HG02610 (cell line): ENCODE measurements around the gene FUBP3.
A peak's percentile ranks its signal among the peaks of the same experiment; 100 is the strongest.
"Not testable (repeated sequence)": the region's sequence is repeated elsewhere in the genome, so short reads cannot be mapped to it uniquely, and the experiment has no call there.

ENCODE experiments used
- ATAC-seq: cut with Tn5 transposase; IDR thresholded peaks from one replicate; pipeline ENCODE4 v1.9.1; 2021; ENCODE audit warnings: mild to moderate bottlenecking, moderate library complexity; ENCODE audit not compliant: unreplicated experiment

Gene FUBP3

GRCh38 chr9:130556396-130557076 is 22.8 kb upstream of the FUBP3 start:
- no peak for ATAC-seq

GRCh38 chr9:130557077-130557468 is 22.3 kb upstream of the FUBP3 start:
- no peak for ATAC-seq

GRCh38 chr9:130561056-130561455 is 18.3 kb upstream of the FUBP3 start:
- ATAC-seq, result no peak

- ATAC-seq, result not testable (repeated sequence)
Observed at GRCh38 chr9:130562525-130562924, 16.9 kb upstream of the FUBP3 start.

GRCh38 chr9:130563797-130564196 is 15.6 kb upstream of the FUBP3 start:
- no peak for ATAC-seq

GRCh38 chr9:130565792-130566191 is 13.6 kb upstream of the FUBP3 start:
- no peak for ATAC-seq

DNA sequence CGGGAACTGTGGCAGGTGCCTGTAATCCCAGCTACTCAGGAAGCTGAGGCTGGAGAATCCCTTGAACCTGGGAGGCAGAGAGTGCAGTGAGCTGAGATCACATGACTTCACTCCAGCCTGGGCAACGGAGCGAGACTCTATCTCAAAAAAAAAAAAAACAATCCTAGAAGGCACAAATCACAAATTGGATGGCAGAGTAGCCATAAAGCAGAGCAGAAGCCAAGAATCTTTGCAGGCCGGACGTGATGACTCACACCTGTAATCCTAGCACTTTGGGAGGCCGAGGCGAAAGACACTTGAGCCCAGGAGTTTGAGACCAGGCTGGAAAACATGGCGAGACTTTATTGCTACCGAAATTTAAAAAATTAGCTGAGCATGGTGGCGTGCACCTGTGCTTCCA is 9.2 kb upstream of the FUBP3 start:
- no peak for ATAC-seq

DNA sequence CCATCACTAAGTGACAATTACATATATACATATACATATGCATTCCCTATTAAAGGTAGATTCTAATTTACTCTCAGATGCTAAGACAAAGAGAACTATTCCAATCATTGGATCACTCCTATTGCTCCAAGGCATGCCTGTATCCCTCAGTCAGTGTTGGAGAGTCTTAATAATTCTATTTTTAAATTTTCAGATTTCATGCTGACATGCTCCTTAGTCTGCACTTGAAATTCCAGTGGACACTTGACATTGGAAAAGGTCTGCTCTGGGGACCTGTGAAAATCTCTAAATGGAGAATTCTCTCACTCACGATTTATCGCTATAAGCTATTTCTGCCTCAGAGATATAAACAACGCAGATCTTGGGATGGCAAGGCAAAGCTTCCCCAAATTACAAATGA is 3.9 kb upstream of the FUBP3 start:
- ATAC-seq, result no peak

DNA sequence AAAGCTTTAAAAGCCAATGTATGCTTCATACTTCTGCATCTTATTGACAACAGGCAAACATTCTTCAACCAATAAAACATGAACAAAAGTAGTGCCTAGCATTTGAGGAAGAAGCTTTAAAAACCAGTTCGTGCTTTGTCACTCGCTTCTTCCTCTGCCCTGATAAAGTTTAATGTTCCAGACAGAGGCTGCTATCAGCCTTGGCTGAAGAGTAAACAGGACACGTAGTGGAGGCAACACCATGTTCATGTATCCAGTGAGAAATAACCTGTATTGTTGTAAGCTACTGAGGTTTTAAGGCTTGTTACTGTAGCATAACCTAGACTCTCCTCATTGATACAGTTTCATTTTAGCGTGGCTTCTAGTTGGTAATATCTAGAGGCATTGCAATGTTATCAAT is 3.2 kb upstream of the FUBP3 start:
- ATAC-seq, result no peak

DNA sequence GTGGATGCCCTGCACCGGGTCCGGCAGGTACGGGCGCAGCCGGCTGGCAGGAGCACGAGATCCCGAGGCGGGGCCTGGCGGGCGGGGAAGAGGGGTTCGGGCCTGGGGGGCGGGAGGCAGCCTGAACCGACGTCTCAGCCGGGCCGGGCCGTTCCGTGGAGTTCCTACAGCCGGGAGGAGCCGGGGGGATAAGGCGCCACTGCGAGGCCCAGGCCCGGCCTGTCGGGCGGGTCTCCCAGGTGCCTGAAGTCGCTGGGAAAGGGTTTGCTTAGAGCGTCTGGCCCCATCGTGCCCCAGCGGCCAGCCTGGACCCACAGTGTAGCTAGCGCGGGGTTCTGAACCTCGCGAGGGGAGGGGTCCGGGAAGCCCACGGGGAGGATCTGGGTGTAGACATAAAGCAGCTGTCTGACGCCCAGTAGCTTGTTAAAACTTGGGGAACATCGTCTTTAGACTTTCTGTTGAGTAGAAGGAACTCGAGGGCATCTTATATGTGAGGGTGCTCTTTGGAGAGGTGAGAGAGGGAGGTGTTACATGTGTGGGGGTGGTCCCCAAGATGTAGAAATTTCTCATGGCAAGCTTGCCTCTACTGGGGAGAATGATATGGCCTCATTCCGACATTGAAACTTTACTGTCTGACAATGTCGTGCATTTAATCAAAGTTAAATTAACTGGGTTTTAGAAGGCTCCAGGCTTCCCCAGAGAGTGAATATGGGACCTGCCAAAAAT is 524 bp downstream of the FUBP3 start:
- peak; percentile 31 for ATAC-seq

- ATAC-seq, result no peak
Observed at GRCh38 chr9:130581766-130582165, 2.4 kb downstream of the FUBP3 start.

- no peak for ATAC-seq
Observed at GRCh38 chr9:130583271-130583670, 3.9 kb downstream of the FUBP3 start.

GRCh38 chr9:130587921-130588320 is 8.5 kb downstream of the FUBP3 start:
- ATAC-seq, result no peak

DNA sequence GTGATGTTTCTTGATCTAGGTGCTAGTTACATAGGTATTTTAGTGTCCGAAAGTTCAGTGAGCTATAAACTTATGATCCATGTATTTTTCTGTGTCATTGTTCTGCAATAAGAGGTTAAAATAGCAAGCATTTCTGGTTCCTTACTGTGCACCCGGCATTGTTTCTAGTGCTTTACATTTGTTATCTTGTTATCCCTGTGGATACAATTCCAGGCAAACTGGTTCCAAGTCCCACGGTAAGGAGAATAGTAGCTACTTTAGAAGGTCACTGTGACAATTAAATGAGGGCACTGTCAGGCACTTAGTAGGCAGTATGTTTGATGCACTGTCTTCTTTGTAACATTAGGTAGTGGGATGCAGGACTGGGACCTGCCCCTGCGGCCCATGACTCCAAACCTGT is 9.0 kb downstream of the FUBP3 start:
- no peak for ATAC-seq

GRCh38 chr9:130589754-130590153 is 10.4 kb downstream of the FUBP3 start:
- ATAC-seq, result no peak

GRCh38 chr9:130590305-130590704 is 10.9 kb downstream of the FUBP3 start:
- no peak for ATAC-seq

DNA sequence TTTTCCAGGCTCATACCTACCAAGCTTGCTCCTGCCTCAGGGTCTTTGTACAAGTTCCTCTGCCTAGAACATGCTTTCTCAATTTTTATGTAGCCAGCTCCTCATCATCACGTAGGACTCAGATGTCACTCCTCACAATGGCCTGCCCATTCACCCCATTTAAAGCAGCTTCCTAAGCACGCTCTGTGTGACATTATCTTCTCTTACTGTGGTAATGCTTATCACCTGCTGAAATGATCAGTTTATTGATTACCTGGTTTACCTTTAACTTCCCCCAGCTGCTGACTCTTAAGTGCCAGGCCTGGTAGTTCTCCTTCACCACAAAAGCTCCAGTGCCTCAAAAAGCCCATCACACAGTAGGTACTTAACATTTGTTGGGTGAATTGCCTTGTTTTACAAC is 13.6 kb downstream of the FUBP3 start:
- ATAC-seq, result no peak

DNA sequence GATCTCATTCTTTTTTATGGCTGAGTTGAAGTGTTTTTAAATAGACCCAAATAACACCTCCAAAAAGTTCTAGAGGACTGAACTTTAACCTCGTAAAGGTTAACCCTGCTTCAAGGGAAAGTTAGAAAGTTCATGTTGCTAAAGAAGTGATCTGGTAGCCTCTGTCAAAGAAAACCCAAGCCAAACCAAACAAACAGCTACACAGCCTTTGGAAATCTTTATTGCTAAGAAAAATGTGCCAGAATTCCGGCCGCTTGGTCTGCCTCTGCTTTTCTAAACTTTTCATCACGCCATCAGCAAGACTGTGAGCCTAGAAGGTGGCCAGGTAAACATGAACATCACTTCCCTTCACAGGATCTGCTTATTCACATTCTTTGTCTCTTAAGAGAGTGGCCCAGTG is 17.9 kb downstream of the FUBP3 start:
- ATAC-seq, result no peak

DNA sequence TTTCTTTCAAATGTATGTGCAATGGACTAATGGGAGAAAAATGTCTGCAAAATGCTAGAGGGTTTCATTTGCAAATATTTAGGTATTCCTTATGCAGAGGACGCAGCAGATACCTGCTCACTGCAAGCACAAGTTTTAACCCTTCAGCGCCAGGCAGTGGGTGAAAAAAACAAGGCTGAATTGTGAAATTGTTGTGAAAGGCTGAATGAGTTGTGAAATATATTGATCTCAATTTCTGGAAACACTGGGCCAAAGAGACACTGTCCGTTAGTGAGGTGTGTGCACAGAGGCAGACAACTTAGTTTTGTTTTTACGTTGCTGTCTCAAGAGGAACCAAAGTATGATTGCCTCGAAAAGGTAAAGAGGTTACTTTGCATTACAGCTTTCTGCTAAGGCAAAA is 18.8 kb downstream of the FUBP3 start:
- no peak for ATAC-seq

DNA sequence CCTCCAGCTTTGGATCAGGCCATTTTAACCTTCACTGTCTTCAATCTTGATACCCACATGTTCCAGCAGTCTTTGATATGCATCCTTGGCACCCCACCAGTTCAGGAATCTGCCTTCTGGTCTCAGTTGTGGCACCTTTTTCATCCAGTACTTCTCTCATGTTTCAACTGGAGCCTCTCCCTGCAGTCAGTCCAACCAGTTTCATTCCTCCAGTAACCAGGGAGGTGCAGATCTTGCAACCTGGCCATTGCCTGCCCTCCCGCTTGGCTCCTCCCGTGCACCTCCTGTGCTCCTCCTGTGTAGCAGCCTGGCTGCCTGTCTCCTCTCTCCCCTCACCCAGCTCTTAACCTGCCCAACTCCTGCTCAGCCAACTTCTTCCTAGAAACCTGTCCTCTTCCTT is 20.2 kb downstream of the FUBP3 start:
- no peak for ATAC-seq

DNA sequence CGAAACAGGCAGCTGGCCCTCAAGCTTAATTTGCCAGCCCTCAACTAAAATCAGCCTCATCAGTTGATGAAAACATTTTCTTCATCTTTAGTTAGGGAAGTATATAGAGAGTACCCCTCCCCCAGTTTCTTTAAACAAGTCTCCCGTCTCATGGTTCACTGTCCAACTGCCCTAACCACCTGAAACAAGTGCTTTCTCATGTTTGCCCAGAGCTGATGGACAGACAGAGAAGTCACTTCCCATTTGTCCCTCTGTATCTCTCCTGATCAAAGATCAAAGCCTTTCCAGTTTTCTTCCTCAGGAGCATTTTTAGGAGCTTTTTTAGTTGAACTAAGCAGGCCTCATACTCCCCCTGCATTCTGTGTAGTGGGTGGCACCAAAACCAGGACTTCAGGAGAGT is 21.7 kb downstream of the FUBP3 start:
- no peak for ATAC-seq

DNA sequence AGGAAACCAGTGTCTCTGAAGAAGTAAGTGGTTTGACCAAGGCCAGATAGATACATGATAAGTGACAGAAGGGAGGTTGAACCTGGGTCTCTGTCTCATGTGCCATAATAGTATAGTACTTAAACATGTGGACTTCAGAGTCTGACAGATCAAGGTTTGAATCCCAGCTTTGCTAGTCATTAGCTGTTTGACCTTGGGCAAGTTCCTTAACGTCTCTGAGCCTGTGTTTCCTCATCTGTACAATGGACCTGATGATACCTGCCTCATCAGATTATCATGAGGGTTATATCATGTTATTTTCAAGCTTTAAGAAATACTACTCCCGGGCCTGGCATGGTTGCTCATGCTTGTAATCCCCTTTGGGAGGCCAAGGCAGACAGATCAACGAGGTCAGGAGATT is 24.9 kb downstream of the FUBP3 start:
- no peak for ATAC-seq
